Measurements from ENCODE around the gene COL5A3.

DNA sequence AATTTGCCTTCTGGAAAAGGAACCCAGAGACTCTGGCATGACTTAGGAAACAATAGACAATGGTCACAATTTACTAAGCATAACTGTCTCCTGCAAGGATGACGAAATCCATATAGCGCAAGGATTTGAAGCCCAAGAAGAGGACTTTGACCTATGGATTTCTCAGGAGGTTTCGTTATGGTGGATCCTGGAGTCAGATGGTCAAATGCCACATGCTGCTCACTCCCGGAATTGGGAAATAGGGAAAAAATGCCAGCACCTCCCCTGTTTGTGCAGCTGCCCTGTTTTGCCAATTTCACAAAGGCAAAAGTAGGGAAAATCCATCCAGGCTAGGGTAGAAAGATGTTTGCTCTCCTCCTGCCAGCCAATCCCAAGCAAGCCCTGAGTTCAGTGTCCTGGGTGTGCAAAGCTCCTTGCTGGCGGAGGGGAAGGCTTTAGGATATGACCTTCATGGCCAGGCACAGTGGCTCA is 26.3 kb upstream of the COL5A3 start:
- TF ChIP-seq, protein P1, sequence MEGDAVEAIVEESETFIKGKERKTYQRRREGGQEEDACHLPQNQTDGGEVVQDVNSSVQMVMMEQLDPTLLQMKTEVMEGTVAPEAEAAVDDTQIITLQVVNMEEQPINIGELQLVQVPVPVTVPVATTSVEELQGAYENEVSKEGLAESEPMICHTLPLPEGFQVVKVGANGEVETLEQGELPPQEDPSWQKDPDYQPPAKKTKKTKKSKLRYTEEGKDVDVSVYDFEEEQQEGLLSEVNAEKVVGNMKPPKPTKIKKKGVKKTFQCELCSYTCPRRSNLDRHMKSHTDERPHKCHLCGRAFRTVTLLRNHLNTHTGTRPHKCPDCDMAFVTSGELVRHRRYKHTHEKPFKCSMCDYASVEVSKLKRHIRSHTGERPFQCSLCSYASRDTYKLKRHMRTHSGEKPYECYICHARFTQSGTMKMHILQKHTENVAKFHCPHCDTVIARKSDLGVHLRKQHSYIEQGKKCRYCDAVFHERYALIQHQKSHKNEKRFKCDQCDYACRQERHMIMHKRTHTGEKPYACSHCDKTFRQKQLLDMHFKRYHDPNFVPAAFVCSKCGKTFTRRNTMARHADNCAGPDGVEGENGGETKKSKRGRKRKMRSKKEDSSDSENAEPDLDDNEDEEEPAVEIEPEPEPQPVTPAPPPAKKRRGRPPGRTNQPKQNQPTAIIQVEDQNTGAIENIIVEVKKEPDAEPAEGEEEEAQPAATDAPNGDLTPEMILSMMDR (conservative IDR thresholded peaks at IDR 0.05 in 1 of 2, IDR thresholded peaks at IDR 0.05 in 1 of 2; ENCODE audit: extremely low read depth in 1 of 2, insufficient read depth in 1 of 2, low read depth in 1 of 2, low read length in 2 of 2): no peak
- no peak for TF ChIP-seq EZH2 (IDR thresholded peaks at IDR 0.05; ENCODE audit: borderline replicate concordance, low read length)
